ENCODE results near the gene ATOSB. TPM values are rescaled to one million over a fixed set of nuclear protein-coding genes. Genes with fewer than 3 reads are reported as not detected.

Gene ATOSB
- total RNA-seq, 1 experiment from 2014 or later = 16.6 TPM

DNA sequence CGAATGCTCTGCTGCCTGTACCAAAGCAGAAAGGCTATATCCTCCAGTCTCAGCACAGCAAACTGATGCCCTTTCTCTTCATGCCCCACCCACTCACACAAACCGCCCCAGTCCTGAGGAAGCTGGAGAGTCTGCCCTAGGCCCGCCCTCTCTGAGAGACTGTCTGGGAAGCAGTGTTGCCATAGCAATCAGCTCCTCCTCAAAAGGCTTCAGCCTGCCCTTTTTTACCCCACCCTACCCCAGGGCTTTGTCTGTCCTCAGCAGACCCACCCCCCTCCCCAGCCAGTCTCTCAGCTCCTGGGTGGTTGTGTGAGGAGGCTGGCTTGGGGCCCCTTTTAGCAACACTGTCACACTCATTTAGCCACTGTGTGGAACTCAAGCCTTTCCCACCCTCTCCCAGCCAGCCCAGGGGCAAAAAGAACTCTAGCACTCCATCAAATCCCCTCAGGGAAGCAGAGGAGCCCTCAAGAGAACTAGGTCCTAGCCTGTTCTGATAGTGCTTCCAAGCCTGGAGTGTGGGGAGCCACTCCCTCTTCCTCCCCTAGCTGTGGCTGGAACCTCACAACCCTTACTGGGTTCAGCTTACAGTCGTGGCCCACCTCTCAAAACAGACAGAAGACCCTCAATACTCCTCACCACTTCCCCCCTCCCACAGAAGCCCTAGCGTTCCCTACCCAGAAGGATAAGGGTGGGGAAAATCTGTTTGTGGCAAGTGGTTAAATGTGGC, 1.4 kb downstream of the ATOSB start:
- DNase-seq (ENCODE audit: low read depth) = peak; percentile 97

DNA sequence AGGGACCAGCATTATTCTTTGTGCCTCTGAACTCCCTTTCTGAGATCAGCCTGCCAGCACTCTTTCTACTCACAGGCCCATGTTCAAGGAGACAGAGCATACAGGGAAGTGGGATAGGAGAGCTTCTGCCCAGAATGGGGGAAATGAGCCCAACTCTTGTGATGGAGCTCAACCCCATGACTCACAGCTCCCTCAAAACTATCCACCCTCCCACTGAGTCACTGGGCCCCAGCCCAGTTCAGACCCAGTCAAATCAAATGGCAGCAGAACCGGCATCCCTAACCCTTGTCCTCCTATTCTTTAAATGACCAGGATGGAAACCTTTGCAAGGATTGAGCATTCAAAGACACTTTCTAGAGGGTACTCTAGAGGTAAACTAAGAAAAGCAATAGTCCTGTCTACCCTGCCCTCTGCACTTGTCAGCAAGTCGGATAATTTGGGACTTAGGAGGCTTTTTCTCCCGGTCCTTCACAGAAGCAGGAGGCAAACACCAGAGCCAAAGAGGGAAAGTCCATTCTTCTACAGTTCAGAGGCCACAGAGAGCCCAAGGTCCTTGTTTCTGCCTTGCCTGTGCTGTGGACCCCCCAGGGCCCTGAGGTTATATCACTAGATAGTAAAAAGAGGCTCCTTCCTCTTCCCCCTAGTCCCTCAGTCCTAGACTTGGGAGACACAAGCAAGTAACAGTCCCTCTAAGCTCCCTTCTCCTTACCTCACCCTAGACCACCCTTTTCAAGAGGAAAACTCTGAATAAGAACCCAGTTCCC, 3.2 kb downstream of the ATOSB start:
- peak; percentile 79 for DNase-seq (ENCODE audit: low read depth)

- peak; percentile 97 for DNase-seq (ENCODE audit: low read depth)
These were observed 4.4 kb downstream of the ATOSB start for GRCh38 chr9:35111001-35111933.

DNA sequence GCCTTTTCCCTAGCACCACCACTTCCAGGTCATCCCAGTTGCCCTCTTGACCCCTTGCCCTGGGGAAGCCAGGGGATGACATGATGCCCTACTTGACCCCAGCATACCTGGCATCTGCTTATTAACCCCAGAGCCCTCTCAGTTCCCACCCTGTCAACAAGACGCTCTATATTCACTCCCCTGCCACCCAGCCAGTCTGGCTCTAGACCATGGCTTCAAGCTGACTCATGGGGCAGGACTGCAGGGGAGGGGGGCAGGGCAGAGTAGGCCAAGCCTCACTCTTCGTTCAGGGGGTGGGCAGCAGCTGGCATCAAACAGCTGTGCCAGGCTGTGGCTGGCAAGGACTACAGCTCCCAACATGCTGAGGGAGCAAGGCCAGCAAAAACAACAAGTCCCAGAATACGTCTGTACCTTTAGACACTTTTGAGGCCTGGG, 5.3 kb downstream of the ATOSB start:
- DNase-seq (ENCODE audit: low read depth) = peak; percentile 59

GRCh38 chr9:35108946-35109575, 6.6 kb downstream of the ATOSB start:
- DNase-seq (ENCODE audit: low read depth) = no peak

- no peak for DNase-seq (ENCODE audit: low read depth)
These were observed 7.2 kb downstream of the ATOSB start for GRCh38 chr9:35108461-35108860.

DNA sequence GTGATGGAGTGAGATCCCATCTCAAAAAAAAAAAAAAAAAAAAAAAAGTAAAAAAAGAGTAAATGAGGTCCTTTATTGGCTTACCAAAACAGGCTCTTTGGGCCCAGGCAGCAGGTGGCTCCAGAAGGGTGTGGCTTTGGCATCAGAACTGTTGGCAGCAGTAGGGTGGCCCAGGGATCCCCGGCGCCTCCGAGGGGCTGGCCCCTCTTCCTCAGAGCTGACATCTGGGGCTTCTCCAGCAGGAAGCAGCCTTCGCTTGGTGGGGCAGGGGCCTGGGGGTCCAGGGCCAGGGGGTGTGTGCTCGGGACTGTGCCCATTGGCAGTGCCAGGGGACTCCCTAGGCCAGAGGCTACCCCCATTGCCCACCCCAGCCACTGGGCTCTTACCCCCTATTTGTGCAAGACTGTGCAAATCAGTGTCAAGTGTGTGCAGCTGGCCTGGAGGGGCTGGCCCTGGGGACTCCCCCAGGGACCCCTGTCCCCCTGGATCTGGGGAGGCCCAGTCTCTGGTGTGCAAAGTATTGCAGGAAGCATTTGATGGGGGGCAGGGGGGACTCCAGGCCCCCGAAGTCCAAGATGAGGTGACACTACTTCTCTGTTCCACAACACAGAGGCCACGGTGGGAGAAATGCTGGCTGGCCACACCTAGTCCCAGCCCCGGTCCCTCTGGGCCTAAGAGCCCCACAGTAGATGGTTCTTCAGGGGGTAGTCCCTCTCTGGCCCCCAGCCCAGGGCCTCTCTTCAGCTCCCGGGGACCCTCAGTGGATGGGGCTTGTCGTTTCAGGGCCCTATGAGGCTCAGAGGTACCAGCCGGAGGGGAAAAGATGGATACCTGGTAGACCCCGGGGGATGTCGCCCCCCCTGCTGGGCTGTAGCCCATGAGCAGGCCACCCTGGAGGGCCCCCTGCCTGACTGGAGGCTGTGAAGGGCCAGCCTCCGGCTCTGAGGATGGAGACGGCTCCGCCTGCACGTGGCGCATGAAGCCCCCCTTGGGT, 8.1 kb downstream of the ATOSB start:
- no peak for DNase-seq (ENCODE audit: low read depth)

- DNase-seq (ENCODE audit: low read depth) = no peak
These were observed 9.3 kb downstream of the ATOSB start for GRCh38 chr9:35106343-35106730.

DNA sequence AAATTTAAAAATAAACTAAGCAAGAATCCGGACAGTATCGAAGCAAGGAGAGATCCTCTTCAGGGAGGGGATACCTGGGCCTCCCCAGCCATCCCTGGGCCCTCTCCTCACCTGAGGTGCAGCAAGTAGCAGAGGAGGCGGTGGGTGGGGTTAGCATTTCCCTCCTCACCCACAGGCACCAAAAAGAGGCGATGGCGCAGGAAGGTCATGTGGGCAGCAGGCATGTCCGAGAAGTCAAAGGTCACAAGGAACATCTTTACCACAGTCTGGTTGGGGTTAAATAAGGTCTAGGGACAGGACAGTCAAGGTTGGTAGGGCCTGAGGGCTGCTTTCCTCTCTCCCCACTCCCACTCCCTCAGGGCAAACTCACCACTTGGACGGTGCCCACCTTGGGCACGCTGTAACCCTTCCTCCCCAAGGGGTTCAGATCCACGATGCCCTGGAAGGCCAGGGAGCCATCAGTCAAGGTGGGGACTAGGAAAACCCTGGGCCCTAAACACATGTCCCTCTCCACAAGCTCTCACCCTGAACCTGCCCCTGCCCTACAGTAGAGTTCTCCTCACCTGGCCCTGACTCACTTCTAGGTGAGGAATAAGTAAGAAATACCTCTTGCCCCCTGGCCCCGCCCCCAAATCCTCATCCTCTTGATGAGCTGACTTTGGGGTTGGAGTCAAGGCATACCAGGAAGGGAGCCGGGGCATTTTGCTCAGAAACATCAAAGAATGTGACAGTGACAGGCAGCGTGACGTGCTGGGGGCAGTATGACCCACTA, 9.9 kb downstream of the ATOSB start:
- DNase-seq (ENCODE audit: low read depth) = no peak

DNA sequence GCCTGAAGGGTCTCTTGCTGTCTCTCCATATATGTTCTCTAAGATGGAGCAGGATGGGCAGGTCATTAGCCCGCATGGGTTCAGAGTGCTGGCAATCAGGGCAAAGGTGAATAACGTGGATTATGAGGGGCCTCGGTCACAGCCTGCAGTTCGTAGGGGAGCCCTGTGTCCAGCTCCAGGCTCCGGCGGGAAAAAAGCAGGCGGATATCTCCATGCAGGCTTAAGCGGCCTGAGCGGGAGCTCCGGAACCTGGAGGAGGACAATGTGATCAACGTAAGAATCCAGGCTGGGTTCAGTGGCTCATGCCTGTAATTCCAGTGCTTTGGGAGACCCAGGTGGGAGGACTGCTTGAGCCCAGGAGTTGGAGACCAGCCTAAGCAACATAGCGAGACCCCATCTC, 10.5 kb downstream of the ATOSB start:
- DNase-seq (ENCODE audit: low read depth) = no peak

DNA sequence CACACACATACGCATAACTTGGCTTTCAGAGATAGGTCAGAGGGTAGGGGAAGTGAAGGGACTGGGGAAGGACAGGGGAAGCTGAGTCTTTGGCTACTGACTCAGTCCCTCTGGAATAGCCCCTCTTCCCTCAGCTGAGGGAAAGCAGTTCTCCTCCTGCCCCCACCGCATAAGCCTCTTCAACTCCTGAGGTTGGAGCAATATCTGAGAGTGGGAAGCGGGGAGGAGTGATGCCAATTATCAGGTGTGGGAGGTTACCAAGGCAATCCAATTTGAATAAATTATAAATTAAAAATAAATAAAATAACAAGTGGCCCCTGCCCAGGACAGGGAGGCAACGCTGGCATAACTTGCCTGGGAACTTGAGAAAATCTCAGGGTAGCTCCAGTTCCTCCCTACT, 11.1 kb downstream of the ATOSB start:
- DNase-seq (ENCODE audit: low read depth) = no peak

DNA sequence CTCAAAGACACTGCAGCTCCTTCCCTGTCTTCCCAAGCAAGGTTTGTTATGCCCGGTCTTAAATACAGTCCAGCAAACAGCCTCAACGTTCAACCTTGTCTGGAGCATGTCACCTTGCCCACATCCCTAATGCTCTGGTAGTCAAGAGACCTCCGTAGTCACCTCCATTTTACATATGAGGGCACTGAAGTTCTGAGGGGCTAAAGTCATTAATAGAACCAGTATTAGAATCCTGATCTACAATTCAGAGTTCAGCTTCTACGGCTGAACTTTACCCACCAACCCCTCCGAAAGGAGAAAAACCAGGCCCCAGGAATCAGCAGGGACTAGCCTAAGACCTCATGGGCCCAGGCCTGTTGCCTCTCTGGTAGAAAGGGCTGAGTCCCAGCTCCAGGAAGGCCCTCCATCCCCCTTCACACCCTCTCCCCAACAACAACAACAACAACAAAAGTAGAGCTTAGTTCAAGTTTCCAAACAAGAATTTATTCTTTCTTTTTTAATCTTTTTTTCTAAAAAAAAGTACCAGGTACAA, 11.9 kb downstream of the ATOSB start:
- no peak for DNase-seq (ENCODE audit: low read depth)

DNA sequence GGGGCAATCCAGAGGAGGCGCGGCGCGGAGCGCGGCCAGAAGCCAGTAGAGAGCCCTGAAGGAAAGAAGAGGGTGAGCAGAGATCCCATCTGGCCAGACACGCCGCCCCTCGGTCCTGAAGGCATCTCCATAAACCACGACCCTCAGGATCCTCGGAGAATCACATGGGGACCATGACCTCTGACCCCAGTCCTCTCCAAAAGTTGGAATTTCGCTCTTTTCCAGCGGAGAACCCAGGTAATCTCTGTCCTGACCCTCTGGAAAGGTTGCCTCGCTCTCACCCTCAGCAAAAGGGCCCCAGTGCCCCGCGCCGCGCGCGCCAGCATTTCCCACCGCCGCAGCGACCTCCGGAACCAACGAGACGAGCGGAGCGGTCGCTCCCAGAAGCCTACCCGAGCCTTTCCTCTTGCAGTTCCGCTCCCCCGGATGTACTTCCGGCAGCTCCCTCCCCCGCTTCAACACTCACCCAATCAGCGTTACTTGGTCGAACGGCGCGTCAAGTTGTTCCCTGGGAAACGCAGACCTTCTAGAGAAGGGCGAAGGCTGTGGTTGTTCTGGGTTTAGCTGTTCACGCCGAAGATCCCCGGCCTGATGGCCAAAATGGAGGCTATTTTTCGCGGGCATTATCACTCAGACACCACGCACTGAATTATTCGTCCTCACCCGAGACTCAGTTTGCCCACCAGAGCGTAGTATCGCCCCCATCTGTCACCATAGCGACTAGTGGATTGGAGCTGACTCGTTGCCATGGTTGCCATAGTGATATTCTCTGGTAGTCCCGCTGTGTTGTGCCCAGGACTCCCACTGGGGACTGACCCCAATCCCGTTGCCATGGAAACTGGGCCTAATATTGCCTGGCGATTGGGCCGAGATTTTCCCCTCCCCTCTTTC, 12.6 kb downstream of the ATOSB start, which contains the start of gene STOML2:
Gene STOML2 (minus strand): TSS at position 363 of the 891 bp plus-strand sequence. CDS start 37 bp downstream, at position 326.
- peak; percentile 95 for DNase-seq (ENCODE audit: low read depth)

- peak; percentile 14 for DNase-seq (ENCODE audit: low read depth)
These were observed 13.2 kb downstream of the ATOSB start for GRCh38 chr9:35102465-35102768.

DNA sequence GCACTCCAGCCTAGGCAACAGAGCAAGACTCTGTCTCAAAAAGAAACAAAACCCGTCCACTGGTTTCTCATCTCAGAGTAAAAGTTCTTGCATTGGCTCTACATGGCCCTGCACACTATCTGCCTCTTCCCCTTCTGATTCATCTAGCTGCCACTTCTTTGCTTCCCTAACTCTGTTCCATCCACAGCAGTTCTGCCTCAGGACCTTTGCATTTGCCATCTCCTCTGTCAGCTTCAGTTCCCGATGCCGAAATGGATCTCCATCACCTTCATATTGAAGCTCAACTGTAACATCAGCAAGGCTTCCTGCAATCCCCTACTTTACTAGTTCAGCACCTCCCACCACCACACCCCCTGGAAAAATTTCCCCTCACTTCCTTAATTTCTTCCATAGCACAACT, 18.1 kb downstream of the ATOSB start:
- no peak for DNase-seq (ENCODE audit: low read depth)

GRCh38 chr9:35096035-35096849, 19.4 kb downstream of the ATOSB start, which contains the start of gene PIGO:
TSS of gene PIGO (minus strand) at chr9:35096591. CDS start at chr9:35095565, 1,026 bp downstream.
- peak; percentile 77 for DNase-seq (ENCODE audit: low read depth)

GRCh38 chr9:35091536-35091935, 24.1 kb downstream of the ATOSB start:
- DNase-seq (ENCODE audit: low read depth) = no peak
